C4-2B (cell line): ENCODE data around the gene HCN3.
"Not testable (repeated sequence)": the region's sequence is repeated elsewhere in the genome, so short reads cannot be mapped to it uniquely, and the experiment has no call there.

Experiments used
- ZFX ChIP-seq: fragments of 450-650 bp; IDR thresholded peaks from 2 replicates; pipeline ENCODE4 v1.6.1; 2017
- TF ChIP-seq, protein P1 (sequence below): fragments of 450-650 bp; conservative IDR thresholded peaks from 2 replicates; pipeline ENCODE4 v1.5.1; 2017; ENCODE audit warnings: mild to moderate bottlenecking

DNA sequence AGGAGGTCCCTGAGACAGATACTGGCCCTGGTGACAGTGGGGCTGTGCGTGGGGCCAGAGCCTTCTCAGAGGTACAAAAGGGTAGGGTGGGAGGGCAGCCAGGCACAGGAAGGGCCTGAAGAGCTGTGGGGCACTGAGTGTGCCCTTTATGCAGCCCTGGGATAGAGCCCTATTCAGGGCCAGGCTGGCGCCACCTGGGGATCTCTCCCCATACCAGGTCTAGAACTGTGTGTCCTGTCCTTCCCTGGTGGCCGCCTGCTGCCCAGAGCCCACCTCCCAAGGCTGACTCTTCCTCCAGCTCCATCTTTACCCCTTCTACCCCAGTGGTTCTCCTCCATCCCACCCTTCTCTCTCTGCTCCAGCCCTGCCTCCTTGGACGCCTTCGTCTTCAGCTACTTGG, 43.8 kb upstream of the HCN3 start:
- TF ChIP-seq, protein P1, sequence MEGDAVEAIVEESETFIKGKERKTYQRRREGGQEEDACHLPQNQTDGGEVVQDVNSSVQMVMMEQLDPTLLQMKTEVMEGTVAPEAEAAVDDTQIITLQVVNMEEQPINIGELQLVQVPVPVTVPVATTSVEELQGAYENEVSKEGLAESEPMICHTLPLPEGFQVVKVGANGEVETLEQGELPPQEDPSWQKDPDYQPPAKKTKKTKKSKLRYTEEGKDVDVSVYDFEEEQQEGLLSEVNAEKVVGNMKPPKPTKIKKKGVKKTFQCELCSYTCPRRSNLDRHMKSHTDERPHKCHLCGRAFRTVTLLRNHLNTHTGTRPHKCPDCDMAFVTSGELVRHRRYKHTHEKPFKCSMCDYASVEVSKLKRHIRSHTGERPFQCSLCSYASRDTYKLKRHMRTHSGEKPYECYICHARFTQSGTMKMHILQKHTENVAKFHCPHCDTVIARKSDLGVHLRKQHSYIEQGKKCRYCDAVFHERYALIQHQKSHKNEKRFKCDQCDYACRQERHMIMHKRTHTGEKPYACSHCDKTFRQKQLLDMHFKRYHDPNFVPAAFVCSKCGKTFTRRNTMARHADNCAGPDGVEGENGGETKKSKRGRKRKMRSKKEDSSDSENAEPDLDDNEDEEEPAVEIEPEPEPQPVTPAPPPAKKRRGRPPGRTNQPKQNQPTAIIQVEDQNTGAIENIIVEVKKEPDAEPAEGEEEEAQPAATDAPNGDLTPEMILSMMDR = not testable (repeated sequence)
- TF ChIP-seq ZFX = not testable (repeated sequence)
